ENCODE measurements around the gene RNF111. TPM values are rescaled to one million over a fixed set of nuclear protein-coding genes. Genes with fewer than 3 reads are reported as not detected.

The RNF111 gene
- total RNA-seq, 1 donor from 2014 or later: 40.1 TPM

GRCh38 chr15:59022188-59022587 lies 34.7 kb downstream of the RNF111 start:
- no peaks in the 10 kb centered on the region for H3K9me3 Mint-ChIP-seq (ENCODE audit: low read depth)
- H3K4me1 Mint-ChIP-seq (ENCODE audit: low read depth): peaks cover 1% of the 10 kb centered on the region
- no peak overlapping the region for H3K27ac Mint-ChIP-seq
- TF ChIP-seq, protein P1, sequence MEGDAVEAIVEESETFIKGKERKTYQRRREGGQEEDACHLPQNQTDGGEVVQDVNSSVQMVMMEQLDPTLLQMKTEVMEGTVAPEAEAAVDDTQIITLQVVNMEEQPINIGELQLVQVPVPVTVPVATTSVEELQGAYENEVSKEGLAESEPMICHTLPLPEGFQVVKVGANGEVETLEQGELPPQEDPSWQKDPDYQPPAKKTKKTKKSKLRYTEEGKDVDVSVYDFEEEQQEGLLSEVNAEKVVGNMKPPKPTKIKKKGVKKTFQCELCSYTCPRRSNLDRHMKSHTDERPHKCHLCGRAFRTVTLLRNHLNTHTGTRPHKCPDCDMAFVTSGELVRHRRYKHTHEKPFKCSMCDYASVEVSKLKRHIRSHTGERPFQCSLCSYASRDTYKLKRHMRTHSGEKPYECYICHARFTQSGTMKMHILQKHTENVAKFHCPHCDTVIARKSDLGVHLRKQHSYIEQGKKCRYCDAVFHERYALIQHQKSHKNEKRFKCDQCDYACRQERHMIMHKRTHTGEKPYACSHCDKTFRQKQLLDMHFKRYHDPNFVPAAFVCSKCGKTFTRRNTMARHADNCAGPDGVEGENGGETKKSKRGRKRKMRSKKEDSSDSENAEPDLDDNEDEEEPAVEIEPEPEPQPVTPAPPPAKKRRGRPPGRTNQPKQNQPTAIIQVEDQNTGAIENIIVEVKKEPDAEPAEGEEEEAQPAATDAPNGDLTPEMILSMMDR (IDR thresholded peaks at IDR 0.05; ENCODE audit: unreplicated experiment): no peak
- H3K27me3 Mint-ChIP-seq: no peaks in the 10 kb centered on the region
- peaks cover 10% of the 10 kb centered on the region for H3K36me3 Mint-ChIP-seq (ENCODE audit: insufficient read depth)
- no peak for DNase-seq (ENCODE audit: low spot score, unreplicated experiment)
- no peak overlapping the region for H3K4me3 Mint-ChIP-seq (ENCODE audit: low read depth)

DNA sequence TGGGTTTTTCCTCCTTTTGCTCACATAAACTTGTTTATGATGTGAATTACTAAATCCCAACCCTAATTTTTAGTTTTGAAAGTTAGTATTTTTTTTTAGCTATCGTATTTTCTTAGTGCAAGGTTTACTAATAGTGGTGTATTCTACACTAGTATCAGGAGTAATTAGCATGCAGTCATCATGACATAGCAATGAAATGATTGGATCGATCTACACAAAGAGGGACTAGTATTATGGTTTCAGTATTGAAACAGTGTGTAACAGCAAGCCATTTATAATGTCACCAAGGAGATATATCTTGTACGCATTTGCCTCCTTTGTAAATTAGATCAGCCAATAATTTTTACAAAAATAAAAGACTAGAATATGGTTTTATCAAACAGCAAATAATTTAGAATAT lies 38.7 kb downstream of the RNF111 start:
- Mint-ChIP-seq H3K4me3 (ENCODE audit: low read depth) (no peak overlapping the region), H3K36me3 (ENCODE audit: insufficient read depth) (peaks cover 13% of the 10 kb centered on the region), H3K4me1 (ENCODE audit: low read depth) (peaks cover 3% of the 10 kb centered on the region), H3K27me3 (no peaks in the 10 kb centered on the region), H3K27ac (no peak overlapping the region), H3K9me3 (ENCODE audit: low read depth) (no peaks in the 10 kb centered on the region)
- TF ChIP-seq, protein P1 (IDR thresholded peaks at IDR 0.05; ENCODE audit: unreplicated experiment): no peak
- no peak for DNase-seq (ENCODE audit: low spot score, unreplicated experiment)

DNA sequence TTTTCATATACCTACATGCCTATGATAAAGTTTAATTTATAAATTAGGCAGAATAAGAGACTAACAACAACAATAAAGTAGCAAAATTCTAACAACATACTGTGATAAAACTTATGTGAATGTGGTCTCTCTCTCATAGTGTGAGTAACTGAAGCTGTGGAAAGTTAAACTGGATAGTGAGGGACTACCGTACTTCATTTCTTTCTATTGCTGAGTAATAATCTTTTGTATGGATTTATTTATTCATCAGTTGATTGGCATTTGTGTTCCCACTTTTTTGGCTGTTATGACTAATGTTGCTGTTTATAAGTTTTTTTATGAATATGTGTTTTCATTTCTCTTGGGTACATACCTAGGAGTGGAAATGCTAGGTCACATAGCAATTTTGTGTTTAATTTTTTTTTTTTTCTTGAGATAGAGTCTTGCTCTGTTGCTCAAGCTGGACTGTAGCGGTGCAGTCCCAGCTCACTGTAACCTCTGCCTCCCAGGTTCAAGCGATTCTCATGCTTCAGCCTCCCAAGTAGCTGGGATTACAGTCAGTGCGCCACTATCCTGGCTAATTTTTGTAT lies 41.0 kb downstream of the RNF111 start:
- H3K27me3 Mint-ChIP-seq: no peaks in the 10 kb centered on the region
- TF ChIP-seq, protein P1 (IDR thresholded peaks at IDR 0.05; ENCODE audit: unreplicated experiment): no peak
- H3K9me3 Mint-ChIP-seq (ENCODE audit: low read depth): no peaks in the 10 kb centered on the region
- H3K27ac Mint-ChIP-seq: no peak overlapping the region
- peaks cover 3% of the 10 kb centered on the region for H3K4me1 Mint-ChIP-seq (ENCODE audit: low read depth)
- no peak for DNase-seq (ENCODE audit: low spot score, unreplicated experiment)
- peaks cover 19% of the 10 kb centered on the region for H3K36me3 Mint-ChIP-seq (ENCODE audit: insufficient read depth)
- no peak overlapping the region for H3K4me3 Mint-ChIP-seq (ENCODE audit: low read depth)

GRCh38 chr15:59029554-59029953 lies 42.1 kb downstream of the RNF111 start:
- no peak overlapping the region for H3K4me3 Mint-ChIP-seq (ENCODE audit: low read depth)
- no peaks in the 10 kb centered on the region for H3K27me3 Mint-ChIP-seq
- no peak for DNase-seq (ENCODE audit: low spot score, unreplicated experiment)
- H3K27ac Mint-ChIP-seq: no peak overlapping the region
- peaks cover 3% of the 10 kb centered on the region for H3K4me1 Mint-ChIP-seq (ENCODE audit: low read depth)
- H3K9me3 Mint-ChIP-seq (ENCODE audit: low read depth): no peaks in the 10 kb centered on the region
- TF ChIP-seq, protein P1 (IDR thresholded peaks at IDR 0.05; ENCODE audit: unreplicated experiment): no peak
- H3K36me3 Mint-ChIP-seq (ENCODE audit: insufficient read depth): peaks cover 17% of the 10 kb centered on the region

DNA sequence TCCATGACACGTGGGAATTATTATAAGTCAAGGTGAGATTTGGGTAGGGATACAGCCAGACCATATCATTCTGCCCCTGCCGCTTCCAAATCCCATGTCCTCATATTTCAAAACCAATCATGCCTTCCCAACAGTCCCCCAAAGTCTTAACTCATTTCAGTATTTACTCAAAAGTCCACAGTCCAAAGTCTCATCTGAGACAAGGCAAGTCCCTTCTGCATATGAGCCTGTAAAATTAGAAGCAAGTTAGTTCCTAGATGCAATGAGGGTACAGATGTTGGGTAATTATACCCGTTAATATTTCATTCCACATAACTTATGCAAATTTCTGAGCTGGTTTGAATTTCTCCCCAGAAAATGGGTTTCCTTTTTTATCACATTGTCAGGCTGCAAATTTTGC lies 47.7 kb downstream of the RNF111 start:
- peaks cover 4% of the 10 kb centered on the region for H3K9me3 Mint-ChIP-seq (ENCODE audit: low read depth)
- TF ChIP-seq, protein P1 (IDR thresholded peaks at IDR 0.05; ENCODE audit: unreplicated experiment): no peak
- no peak overlapping the region for H3K4me3 Mint-ChIP-seq (ENCODE audit: low read depth)
- no peaks in the 10 kb centered on the region for H3K27me3 Mint-ChIP-seq
- DNase-seq (ENCODE audit: low spot score, unreplicated experiment): no peak
- peaks cover 4% of the 10 kb centered on the region for H3K4me1 Mint-ChIP-seq (ENCODE audit: low read depth)
- H3K27ac Mint-ChIP-seq: peak overlapping the region; percentile 49
- peaks cover 33% of the 10 kb centered on the region for H3K36me3 Mint-ChIP-seq (ENCODE audit: insufficient read depth)

All from progenitor cell of endocrine pancreas (in vitro differentiated cells).